ENCODE measurements around the gene HS3ST2.

DNA sequence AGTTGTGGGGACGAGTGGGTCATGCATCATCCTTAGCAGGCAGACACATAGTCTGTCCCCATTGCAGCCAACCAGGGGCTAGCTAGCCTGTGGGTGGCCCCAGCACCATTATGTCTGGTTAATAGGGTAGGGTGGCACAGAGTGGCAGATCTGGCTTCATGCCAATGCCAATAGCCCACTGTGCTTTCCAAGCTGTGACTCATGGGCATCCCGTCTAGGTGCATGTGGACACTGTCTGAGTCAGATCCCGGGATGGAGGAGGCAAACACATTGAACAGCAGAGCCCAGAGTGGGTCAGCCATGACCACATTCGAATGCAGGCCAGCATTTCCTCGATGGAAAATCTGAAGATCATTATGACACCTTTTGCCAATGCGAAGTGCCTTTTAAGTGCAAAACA is 2.5 kb downstream of the HS3ST2 start:
- TF ChIP-seq, protein P1, sequence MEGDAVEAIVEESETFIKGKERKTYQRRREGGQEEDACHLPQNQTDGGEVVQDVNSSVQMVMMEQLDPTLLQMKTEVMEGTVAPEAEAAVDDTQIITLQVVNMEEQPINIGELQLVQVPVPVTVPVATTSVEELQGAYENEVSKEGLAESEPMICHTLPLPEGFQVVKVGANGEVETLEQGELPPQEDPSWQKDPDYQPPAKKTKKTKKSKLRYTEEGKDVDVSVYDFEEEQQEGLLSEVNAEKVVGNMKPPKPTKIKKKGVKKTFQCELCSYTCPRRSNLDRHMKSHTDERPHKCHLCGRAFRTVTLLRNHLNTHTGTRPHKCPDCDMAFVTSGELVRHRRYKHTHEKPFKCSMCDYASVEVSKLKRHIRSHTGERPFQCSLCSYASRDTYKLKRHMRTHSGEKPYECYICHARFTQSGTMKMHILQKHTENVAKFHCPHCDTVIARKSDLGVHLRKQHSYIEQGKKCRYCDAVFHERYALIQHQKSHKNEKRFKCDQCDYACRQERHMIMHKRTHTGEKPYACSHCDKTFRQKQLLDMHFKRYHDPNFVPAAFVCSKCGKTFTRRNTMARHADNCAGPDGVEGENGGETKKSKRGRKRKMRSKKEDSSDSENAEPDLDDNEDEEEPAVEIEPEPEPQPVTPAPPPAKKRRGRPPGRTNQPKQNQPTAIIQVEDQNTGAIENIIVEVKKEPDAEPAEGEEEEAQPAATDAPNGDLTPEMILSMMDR (IDR thresholded peaks at IDR 0.05; ENCODE audit: low read depth, low read length, poor library complexity, severe bottlenecking), result no peak
- TF ChIP-seq EZH2phosphoT487 (IDR thresholded peaks at IDR 0.05; ENCODE audit: borderline replicate concordance, low read length), result no peak
